ENCODE measurements around the gene LRRC8C.
"Not testable (repeated sequence)": the region's sequence is repeated elsewhere in the genome, so short reads cannot be mapped to it uniquely, and the experiment has no call there.

GRCh38 chr1:89629600-89629999 lies 3.3 kb upstream of the LRRC8C start:
- not testable (repeated sequence) for TF ChIP-seq CTCF (IDR thresholded peaks at IDR 0.05; ENCODE audit: borderline replicate concordance, extremely low read depth, low read length, poor library complexity, severe bottlenecking); EZH2 (IDR thresholded peaks at IDR 0.05; ENCODE audit: borderline replicate concordance, low read depth, low read length, severe bottlenecking)
